ENCODE data around the gene HERC2. TPM values are rescaled to one million over a fixed set of nuclear protein-coding genes. Genes with fewer than 3 reads are reported as not detected.

Gene HERC2
- total RNA-seq, 1 donor from 2014 or later, result 58.5 TPM

GRCh38 chr15:28271697-28272260 is 50.2 kb downstream of the HERC2 start:
- H3K27me3 Mint-ChIP-seq (ENCODE audit: low read depth), result no peaks in the 10 kb centered on the region
- no peak overlapping the region for H3K27ac Mint-ChIP-seq (ENCODE audit: unreplicated experiment)
- H3K36me3 Mint-ChIP-seq (ENCODE audit: low read depth), result peaks cover 32% of the 10 kb centered on the region
- DNase-seq (ENCODE audit: low spot score), result no peak
- H3K4me1 Mint-ChIP-seq (ENCODE audit: low read depth), result peaks cover 8% of the 10 kb centered on the region
- no peaks in the 10 kb centered on the region for H3K9me3 Mint-ChIP-seq (ENCODE audit: low read depth)
- TF ChIP-seq, protein P1, sequence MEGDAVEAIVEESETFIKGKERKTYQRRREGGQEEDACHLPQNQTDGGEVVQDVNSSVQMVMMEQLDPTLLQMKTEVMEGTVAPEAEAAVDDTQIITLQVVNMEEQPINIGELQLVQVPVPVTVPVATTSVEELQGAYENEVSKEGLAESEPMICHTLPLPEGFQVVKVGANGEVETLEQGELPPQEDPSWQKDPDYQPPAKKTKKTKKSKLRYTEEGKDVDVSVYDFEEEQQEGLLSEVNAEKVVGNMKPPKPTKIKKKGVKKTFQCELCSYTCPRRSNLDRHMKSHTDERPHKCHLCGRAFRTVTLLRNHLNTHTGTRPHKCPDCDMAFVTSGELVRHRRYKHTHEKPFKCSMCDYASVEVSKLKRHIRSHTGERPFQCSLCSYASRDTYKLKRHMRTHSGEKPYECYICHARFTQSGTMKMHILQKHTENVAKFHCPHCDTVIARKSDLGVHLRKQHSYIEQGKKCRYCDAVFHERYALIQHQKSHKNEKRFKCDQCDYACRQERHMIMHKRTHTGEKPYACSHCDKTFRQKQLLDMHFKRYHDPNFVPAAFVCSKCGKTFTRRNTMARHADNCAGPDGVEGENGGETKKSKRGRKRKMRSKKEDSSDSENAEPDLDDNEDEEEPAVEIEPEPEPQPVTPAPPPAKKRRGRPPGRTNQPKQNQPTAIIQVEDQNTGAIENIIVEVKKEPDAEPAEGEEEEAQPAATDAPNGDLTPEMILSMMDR (IDR thresholded peaks at IDR 0.05), result no peak
- no peak overlapping the region for H3K4me3 Mint-ChIP-seq (ENCODE audit: unreplicated experiment)

DNA sequence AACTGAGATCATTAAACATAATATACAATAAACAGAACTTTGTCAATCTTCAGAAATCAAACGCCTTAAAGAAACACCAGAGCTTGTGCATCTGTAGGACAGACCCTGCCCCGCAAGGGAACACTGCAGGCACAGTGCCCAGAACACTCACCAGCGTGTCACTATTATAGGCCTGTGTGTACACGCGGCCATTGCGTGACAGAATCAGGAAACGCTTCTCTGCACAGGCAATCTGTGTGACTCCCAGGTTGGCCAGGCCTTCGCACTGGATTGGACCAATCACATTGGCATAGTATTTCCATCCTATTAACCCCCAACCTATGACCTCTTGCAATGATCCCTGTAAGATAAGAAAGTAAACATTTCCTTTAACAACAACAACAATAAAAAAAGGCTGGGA is 52.9 kb downstream of the HERC2 start:
- DNase-seq (ENCODE audit: low spot score), result no peak
- peaks cover 42% of the 10 kb centered on the region for H3K36me3 Mint-ChIP-seq (ENCODE audit: low read depth)
- no peaks in the 10 kb centered on the region for H3K9me3 Mint-ChIP-seq (ENCODE audit: low read depth)
- H3K4me1 Mint-ChIP-seq (ENCODE audit: low read depth), result peaks cover 8% of the 10 kb centered on the region
- TF ChIP-seq, protein P1 (IDR thresholded peaks at IDR 0.05), result no peak
- H3K27me3 Mint-ChIP-seq (ENCODE audit: low read depth), result no peaks in the 10 kb centered on the region
- H3K4me3 Mint-ChIP-seq (ENCODE audit: unreplicated experiment), result no peak overlapping the region
- no peak overlapping the region for H3K27ac Mint-ChIP-seq (ENCODE audit: unreplicated experiment)

DNA sequence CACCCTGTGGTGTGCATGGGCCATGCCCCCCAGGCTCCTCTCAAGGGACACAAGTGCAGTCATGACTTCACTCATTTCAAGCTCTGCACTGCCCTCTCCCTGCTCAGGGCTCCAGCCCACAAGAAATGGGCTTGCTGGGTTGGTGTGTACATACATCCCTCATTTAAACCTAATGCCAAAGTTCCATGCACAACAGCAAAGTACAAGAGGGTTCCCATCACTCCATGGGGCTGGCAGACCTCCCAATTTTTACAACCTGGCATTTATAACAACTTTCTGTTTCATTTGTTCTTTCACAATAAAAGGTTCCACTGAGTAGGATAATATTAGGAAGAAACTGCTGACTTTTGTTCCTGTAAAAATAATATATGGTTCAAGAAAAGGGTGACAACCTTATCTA is 54.3 kb downstream of the HERC2 start:
- Mint-ChIP-seq H3K36me3 (ENCODE audit: low read depth) (peaks cover 44% of the 10 kb centered on the region), H3K4me3 (ENCODE audit: unreplicated experiment) (no peak overlapping the region)
- TF ChIP-seq, protein P1 (IDR thresholded peaks at IDR 0.05), result no peak

DNA sequence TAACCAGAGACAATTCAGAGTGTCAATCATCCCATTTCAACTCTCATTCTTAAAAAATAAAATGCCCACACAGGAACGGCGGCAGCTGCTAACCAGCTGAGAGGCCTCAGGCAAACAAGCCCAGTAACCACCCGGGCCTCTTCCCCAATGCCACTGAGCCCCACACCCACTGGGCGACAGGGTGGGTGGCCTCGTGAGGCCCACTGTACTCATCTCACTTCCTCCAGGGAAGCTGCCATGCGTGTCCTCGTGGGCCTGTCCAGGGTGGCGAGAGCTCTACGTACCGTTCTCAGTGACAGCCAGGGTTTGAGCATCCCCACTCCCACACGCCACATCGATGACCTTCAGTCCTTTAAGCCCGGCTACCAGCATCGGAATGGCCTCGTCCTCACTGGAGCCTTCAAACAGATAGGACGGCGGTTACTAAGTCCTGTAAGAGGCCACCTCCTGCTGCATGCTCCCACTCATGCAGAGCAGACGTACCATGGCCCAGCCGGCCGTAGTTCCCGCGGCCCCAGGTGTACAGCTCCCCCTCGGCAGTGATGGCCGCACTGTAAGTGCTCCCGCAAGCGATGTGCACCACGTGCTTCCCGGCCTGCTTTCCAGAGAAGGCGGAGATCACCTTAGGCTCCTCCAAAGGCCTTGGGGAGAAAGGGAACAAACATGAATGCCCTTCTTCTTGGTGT is 56.5 kb downstream of the HERC2 start:
- Mint-ChIP-seq H3K9me3 (ENCODE audit: low read depth) (no peaks in the 10 kb centered on the region), H3K36me3 (ENCODE audit: low read depth) (peaks cover 43% of the 10 kb centered on the region), H3K4me3 (ENCODE audit: unreplicated experiment) (no peak overlapping the region), H3K4me1 (ENCODE audit: low read depth) (no peaks in the 10 kb centered on the region), H3K27me3 (ENCODE audit: low read depth) (no peaks in the 10 kb centered on the region), H3K27ac (ENCODE audit: unreplicated experiment) (no peak overlapping the region)
- DNase-seq (ENCODE audit: low spot score), result no peak
- TF ChIP-seq, protein P1 (IDR thresholded peaks at IDR 0.05), result no peak

More for the DNA sequence above, 54.3 kb downstream of the HERC2 start:
- H3K9me3 Mint-ChIP-seq (ENCODE audit: low read depth), result no peaks in the 10 kb centered on the region
- H3K27ac Mint-ChIP-seq (ENCODE audit: unreplicated experiment), result no peak overlapping the region
- DNase-seq (ENCODE audit: low spot score), result no peak
- H3K4me1 Mint-ChIP-seq (ENCODE audit: low read depth), result no peaks in the 10 kb centered on the region
- H3K27me3 Mint-ChIP-seq (ENCODE audit: low read depth), result no peaks in the 10 kb centered on the region

- no peak for DNase-seq (ENCODE audit: low spot score)
- TF ChIP-seq, protein P1 (IDR thresholded peaks at IDR 0.05), result no peak
- Mint-ChIP-seq H3K9me3 (ENCODE audit: low read depth) (no peaks in the 10 kb centered on the region), H3K27me3 (ENCODE audit: low read depth) (no peaks in the 10 kb centered on the region), H3K4me1 (ENCODE audit: low read depth) (no peaks in the 10 kb centered on the region), H3K4me3 (ENCODE audit: unreplicated experiment) (no peak overlapping the region), H3K27ac (ENCODE audit: unreplicated experiment) (no peak overlapping the region), H3K36me3 (ENCODE audit: low read depth) (peaks cover 38% of the 10 kb centered on the region)
Observed at GRCh38 chr15:28264166-28264565, 57.8 kb downstream of the HERC2 start.

Measured in chondrocyte (in vitro differentiated cells).